ENCODE data around the gene SLC16A5.

Gene SLC16A5

GRCh38 chr17:75051941-75052340 lies 35.8 kb upstream of the SLC16A5 start:
- in situ Hi-C loops (cut with HindIII; ENCODE audit: low pct_ligation_motif_present, low sequenced_read_pairs) = no loop called here
- TF ChIP-seq CTCF (IDR thresholded peaks at IDR 0.05; ENCODE audit: low read depth, low read length, missing control alignments) = no peak
- Histone ChIP-seq H3K36me3 (replicated peaks) (peaks cover 14% of the 10 kb centered on the region), H3K27me3 (replicated peaks) (no peaks in the 10 kb centered on the region), H3K4me3 (ENCODE audit: low read depth, low read length) (no peak overlapping the region), H3K27ac (no peak overlapping the region)
- no peak for DNase-seq

- H3K4me3 ChIP-seq (ENCODE audit: low read depth, low read length) = no peak overlapping the region
- TF ChIP-seq CTCF (IDR thresholded peaks at IDR 0.05; ENCODE audit: low read depth, low read length, missing control alignments) = peak; percentile 49
- peak; percentile 63 for DNase-seq
- no peak overlapping the region for H3K27ac ChIP-seq
- peaks cover 45% of the 10 kb centered on the region for H3K36me3 ChIP-seq (replicated peaks)
- no peaks in the 10 kb centered on the region for H3K27me3 ChIP-seq (replicated peaks)
- in situ Hi-C loops (cut with HindIII; ENCODE audit: low pct_ligation_motif_present, low sequenced_read_pairs) = no loop called here
Measured at GRCh38 chr17:75059369-75060345, 28.1 kb upstream of the SLC16A5 start.

- Histone ChIP-seq H3K27me3 (replicated peaks) (no peaks in the 10 kb centered on the region), H3K27ac (no peak overlapping the region), H3K36me3 (replicated peaks) (peaks cover 43% of the 10 kb centered on the region), H3K4me3 (ENCODE audit: low read depth, low read length) (no peak overlapping the region)
- in situ Hi-C loops (cut with HindIII; ENCODE audit: low pct_ligation_motif_present, low sequenced_read_pairs) = no loop called here
- DNase-seq = no peak
- no peak for TF ChIP-seq CTCF (IDR thresholded peaks at IDR 0.05; ENCODE audit: low read depth, low read length, missing control alignments)
Measured at GRCh38 chr17:75060434-75061054, 27.2 kb upstream of the SLC16A5 start.

GRCh38 chr17:75061055-75061438 lies 26.7 kb upstream of the SLC16A5 start:
- Histone ChIP-seq H3K27ac (no peak overlapping the region), H3K4me3 (ENCODE audit: low read depth, low read length) (no peak overlapping the region), H3K27me3 (replicated peaks) (no peaks in the 10 kb centered on the region), H3K36me3 (replicated peaks) (peaks cover 43% of the 10 kb centered on the region)
- in situ Hi-C loops (cut with HindIII; ENCODE audit: low pct_ligation_motif_present, low sequenced_read_pairs) = no loop called here
- TF ChIP-seq CTCF (IDR thresholded peaks at IDR 0.05; ENCODE audit: low read depth, low read length, missing control alignments) = no peak
- no peak for DNase-seq

GRCh38 chr17:75061618-75062017 lies 26.1 kb upstream of the SLC16A5 start:
- Histone ChIP-seq H3K4me3 (ENCODE audit: low read depth, low read length) (no peak overlapping the region), H3K36me3 (replicated peaks) (peaks cover 43% of the 10 kb centered on the region), H3K27ac (no peak overlapping the region), H3K27me3 (replicated peaks) (no peaks in the 10 kb centered on the region)
- in situ Hi-C loops (cut with HindIII; ENCODE audit: low pct_ligation_motif_present, low sequenced_read_pairs) = no loop called here
- no peak for TF ChIP-seq CTCF (IDR thresholded peaks at IDR 0.05; ENCODE audit: low read depth, low read length, missing control alignments)
- no peak for DNase-seq
